ENCODE data around the gene SUMO3. TPM values are rescaled to one million over a fixed set of nuclear protein-coding genes. Genes with fewer than 3 reads are reported as not detected.

The SUMO3 gene
- total RNA-seq, 1 donor from 2014 or later: 51.9 TPM

GRCh38 chr21:44778094-44778493 is 39.8 kb downstream of the SUMO3 start:
- no peak for ATAC-seq

- ATAC-seq: no peak
Measured at GRCh38 chr21:44774972-44775371, 42.9 kb downstream of the SUMO3 start.

GRCh38 chr21:44773291-44773932 is 44.5 kb downstream of the SUMO3 start:
- peak; percentile 70 for ATAC-seq

GRCh38 chr21:44771896-44772525 is 45.9 kb downstream of the SUMO3 start:
- no peak for ATAC-seq

- no peak for ATAC-seq
Measured at GRCh38 chr21:44767834-44768831, 49.7 kb downstream of the SUMO3 start.

- no peak for ATAC-seq
Measured at GRCh38 chr21:44766818-44767354, 51.0 kb downstream of the SUMO3 start.

GRCh38 chr21:44766014-44766817 is 51.6 kb downstream of the SUMO3 start:
- no peak for ATAC-seq

- peak; percentile 26 for ATAC-seq
Measured at GRCh38 chr21:44765231-44766013, 52.4 kb downstream of the SUMO3 start.

- ATAC-seq: peak; percentile 1
Measured at GRCh38 chr21:44764319-44765230, 53.3 kb downstream of the SUMO3 start.

- ATAC-seq: no peak
Measured at GRCh38 chr21:44763451-44764318, 54.2 kb downstream of the SUMO3 start.

GRCh38 chr21:44763050-44763378 is 54.8 kb downstream of the SUMO3 start:
- ATAC-seq: no peak

GRCh38 chr21:44762221-44763049 is 55.4 kb downstream of the SUMO3 start:
- ATAC-seq: no peak

GRCh38 chr21:44761747-44762208 is 56.1 kb downstream of the SUMO3 start:
- no peak for ATAC-seq

GRCh38 chr21:44761011-44761729 is 56.7 kb downstream of the SUMO3 start:
- peak; percentile 51 for ATAC-seq

GRCh38 chr21:44760376-44760775 is 57.5 kb downstream of the SUMO3 start:
- no peak for ATAC-seq

GRCh38 chr21:44759628-44760285 is 58.1 kb downstream of the SUMO3 start:
- ATAC-seq: no peak

All from esophagus mucosa (tissue), 1 donor.